ENCODE data around the gene VEGFB.

Gene VEGFB

GRCh38 chr11:64206457-64207255 lies 27.7 kb upstream of the VEGFB start, which contains the start of gene FERMT3:
Gene FERMT3, plus strand, starts transcription at chr11:64206721. Its CDS starts 644 bp downstream, at chr11:64207365.
- TF ChIP-seq CTCF (IDR thresholded peaks at IDR 0.05; ENCODE audit: insufficient read depth, missing control alignments) = no peak
- no peak for DNase-seq (ENCODE audit: insufficient read length, low spot score)
- FAIRE-seq = no peak

- FAIRE-seq = no peak
- DNase-seq (ENCODE audit: insufficient read length, low spot score) = no peak
- no peak for TF ChIP-seq CTCF (IDR thresholded peaks at IDR 0.05; ENCODE audit: insufficient read depth, missing control alignments)
Observed at GRCh38 chr11:64207256-64208085, 26.9 kb upstream of the VEGFB start.

GRCh38 chr11:64208086-64208795 lies 26.1 kb upstream of the VEGFB start:
- DNase-seq (ENCODE audit: insufficient read length, low spot score) = no peak
- no peak for FAIRE-seq
- TF ChIP-seq CTCF (IDR thresholded peaks at IDR 0.05; ENCODE audit: insufficient read depth, missing control alignments) = no peak

- FAIRE-seq = no peak
- DNase-seq (ENCODE audit: insufficient read length, low spot score) = no peak
- TF ChIP-seq CTCF (IDR thresholded peaks at IDR 0.05; ENCODE audit: insufficient read depth, missing control alignments) = no peak
Observed at GRCh38 chr11:64208796-64209562, 25.4 kb upstream of the VEGFB start.

- no peak for DNase-seq (ENCODE audit: insufficient read length, low spot score)
- no peak for TF ChIP-seq CTCF (IDR thresholded peaks at IDR 0.05; ENCODE audit: insufficient read depth, missing control alignments)
- no peak for FAIRE-seq
Observed at GRCh38 chr11:64209563-64209843, 24.9 kb upstream of the VEGFB start.

GRCh38 chr11:64210301-64211020 lies 23.9 kb upstream of the VEGFB start:
- DNase-seq (ENCODE audit: insufficient read length, low spot score) (no peak), FAIRE-seq (no peak)
- no peak for TF ChIP-seq CTCF (IDR thresholded peaks at IDR 0.05; ENCODE audit: insufficient read depth, missing control alignments)
